ENCODE results near the gene MAST4.

Gene MAST4

DNA sequence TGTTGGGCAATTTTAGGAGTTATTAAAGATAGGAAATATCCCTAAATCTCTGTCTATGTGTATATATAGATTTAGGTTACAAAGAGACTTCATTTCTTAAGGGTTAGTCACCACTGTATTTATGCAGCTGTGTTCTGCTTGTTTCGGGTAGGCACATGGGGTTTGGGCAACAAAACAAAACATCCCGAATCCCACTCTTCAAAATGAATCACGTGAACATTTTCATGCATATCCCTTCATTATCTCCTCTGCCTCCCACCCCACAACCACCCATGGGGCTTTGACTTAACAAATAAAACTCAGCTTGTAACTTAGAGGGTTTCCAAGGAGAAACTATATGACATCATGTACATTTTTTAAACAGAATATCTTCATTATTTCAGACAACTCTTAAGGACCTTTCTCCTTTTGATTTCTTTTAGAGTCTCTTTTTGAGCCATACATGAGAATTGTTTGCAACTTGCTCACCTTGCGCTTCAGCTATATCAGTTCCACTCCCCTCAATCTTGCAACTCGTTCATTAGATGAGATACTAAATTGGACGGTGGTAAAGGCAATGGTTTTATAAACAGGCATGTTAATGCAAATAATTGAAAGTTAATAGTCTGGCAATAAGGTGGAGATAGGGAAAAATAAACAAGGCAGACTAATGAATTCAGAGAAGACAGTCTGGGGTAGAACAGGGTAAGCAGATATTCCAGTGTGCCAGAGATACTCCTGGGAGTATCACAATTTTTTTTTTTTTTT, 463.7 kb downstream of the MAST4 start:
- TF ChIP-seq, protein P1, sequence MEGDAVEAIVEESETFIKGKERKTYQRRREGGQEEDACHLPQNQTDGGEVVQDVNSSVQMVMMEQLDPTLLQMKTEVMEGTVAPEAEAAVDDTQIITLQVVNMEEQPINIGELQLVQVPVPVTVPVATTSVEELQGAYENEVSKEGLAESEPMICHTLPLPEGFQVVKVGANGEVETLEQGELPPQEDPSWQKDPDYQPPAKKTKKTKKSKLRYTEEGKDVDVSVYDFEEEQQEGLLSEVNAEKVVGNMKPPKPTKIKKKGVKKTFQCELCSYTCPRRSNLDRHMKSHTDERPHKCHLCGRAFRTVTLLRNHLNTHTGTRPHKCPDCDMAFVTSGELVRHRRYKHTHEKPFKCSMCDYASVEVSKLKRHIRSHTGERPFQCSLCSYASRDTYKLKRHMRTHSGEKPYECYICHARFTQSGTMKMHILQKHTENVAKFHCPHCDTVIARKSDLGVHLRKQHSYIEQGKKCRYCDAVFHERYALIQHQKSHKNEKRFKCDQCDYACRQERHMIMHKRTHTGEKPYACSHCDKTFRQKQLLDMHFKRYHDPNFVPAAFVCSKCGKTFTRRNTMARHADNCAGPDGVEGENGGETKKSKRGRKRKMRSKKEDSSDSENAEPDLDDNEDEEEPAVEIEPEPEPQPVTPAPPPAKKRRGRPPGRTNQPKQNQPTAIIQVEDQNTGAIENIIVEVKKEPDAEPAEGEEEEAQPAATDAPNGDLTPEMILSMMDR (IDR thresholded peaks at IDR 0.05; ENCODE audit: low read depth, low read length): no peak
- peak overlapping the region in 1 of 2 donors; percentile 8 for H3K4me3 ChIP-seq (replicated peaks in 1 of 2; ENCODE audit: low read depth in 2 of 2, low read length in 2 of 2)
- peak; percentile 79 to 89 for DNase-seq (ENCODE audit: low read depth in 2 of 2)

DNA sequence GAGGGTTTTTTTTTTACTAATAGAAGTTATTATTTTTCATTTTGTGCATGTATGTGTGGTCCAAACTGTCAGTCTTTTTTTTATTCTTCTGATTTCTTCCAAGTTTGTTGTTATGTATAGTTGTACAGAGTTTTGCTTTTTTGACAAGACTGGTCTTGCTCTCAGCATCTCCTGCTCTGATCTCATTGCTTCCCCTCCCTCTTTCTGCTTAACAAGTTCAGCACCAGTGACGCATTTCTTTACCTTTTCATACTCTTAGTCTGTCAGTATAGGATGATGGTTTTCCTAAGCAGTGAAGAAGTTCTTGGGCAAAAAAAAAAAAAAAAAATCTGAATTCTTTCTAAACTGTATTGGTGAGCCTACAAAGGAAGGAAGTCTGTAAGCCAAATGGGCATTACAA, 465.3 kb downstream of the MAST4 start:
- TF ChIP-seq, protein P1 (IDR thresholded peaks at IDR 0.05; ENCODE audit: low read depth, low read length): no peak
- no peak for DNase-seq (ENCODE audit: low read depth in 2 of 2)
- H3K4me3 ChIP-seq (replicated peaks in 1 of 2; ENCODE audit: low read depth in 2 of 2, low read length in 2 of 2): no peak overlapping the region

DNA sequence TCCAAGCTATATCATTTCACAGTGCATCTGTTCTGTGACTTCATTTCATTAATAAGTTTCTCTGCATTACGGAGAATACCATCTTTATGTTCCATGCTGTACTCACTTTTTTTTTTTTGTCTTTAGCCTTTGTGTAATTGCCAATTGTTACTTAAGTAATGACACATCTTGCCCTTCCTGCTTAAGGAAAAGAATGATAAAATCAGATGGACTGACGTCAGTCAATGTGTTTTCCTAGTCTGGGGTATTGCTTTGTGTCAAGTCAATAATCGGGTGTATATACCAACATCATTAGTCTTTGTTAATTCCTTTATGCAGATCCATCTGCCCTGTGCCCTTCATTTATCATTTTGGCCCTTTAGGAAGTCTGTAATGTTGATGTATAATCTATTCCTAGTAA, 466.9 kb downstream of the MAST4 start:
- TF ChIP-seq, protein P1 (IDR thresholded peaks at IDR 0.05; ENCODE audit: low read depth, low read length): no peak
- DNase-seq (ENCODE audit: low read depth in 2 of 2): peak; percentile 55 to 81
- H3K4me3 ChIP-seq (replicated peaks in 1 of 2; ENCODE audit: low read depth in 2 of 2, low read length in 2 of 2): no peak overlapping the region

DNA sequence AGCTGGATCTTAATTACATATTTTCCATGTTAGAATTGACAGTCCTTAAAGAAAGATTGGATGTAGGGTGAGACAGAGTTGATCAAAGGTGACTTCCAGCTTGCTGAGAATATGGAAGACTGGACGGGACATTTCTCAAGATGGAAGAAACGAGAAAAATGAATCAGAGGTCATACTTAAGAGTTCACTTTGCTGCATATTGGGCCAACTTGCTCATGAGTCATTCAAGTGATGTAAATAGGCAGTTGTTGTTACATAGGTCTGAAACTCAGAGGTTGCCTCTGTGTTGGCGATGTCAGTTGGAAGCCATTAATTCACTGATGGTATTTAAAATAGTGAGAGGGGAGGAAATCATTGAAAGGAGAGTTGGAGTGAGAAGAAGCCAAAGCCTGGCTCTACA, 467.6 kb downstream of the MAST4 start:
- H3K4me3 ChIP-seq (replicated peaks in 1 of 2; ENCODE audit: low read depth in 2 of 2, low read length in 2 of 2): no peak overlapping the region
- peak; percentile 65 to 94 for DNase-seq (ENCODE audit: low read depth in 2 of 2)
- TF ChIP-seq, protein P1 (IDR thresholded peaks at IDR 0.05; ENCODE audit: low read depth, low read length): no peak

DNA sequence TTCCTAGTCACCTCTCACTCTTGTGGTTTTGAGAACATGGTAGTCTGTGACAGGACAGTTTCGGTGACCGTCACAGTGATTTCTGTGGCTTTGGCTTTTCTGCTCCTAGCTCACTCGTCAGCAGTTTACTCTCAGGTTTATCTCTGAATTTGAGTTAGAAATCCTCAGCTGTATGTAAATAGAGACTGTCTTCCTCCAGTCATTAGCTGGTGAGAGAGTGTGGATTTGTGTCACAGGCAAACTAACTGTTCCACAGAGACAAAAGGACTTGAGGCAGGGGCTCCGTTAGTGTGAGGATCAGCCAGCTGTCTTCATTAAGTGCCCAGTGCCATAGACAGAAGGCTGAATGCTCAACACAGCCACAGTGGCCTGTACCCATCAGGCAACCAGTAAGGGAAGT, 469.0 kb downstream of the MAST4 start:
- H3K4me3 ChIP-seq (replicated peaks in 1 of 2; ENCODE audit: low read depth in 2 of 2, low read length in 2 of 2): no peak overlapping the region
- TF ChIP-seq, protein P1 (IDR thresholded peaks at IDR 0.05; ENCODE audit: low read depth, low read length): no peak
- DNase-seq (ENCODE audit: low read depth in 2 of 2): no peak

DNA sequence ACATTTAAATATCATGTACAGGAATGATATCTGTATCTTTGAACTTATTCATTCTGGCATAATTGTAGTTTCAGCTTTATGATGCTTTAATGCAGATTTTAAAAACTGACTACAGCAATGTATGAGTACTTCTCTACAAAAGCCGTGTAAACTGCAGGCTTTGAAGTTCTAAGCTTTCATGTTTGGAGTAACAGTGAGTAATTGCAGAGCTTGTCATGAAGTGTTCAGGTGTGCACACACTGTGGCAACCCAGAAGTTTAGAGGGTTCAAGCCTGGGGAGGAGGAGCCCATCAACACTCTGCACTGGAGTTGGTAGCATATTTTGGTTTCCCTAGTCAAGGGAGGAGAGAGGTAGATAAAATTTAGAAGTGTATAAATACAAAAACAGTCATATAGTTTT, 469.5 kb downstream of the MAST4 start:
- H3K4me3 ChIP-seq (replicated peaks in 1 of 2; ENCODE audit: low read depth in 2 of 2, low read length in 2 of 2): no peak overlapping the region
- no peak for DNase-seq (ENCODE audit: low read depth in 2 of 2)
- TF ChIP-seq, protein P1 (IDR thresholded peaks at IDR 0.05; ENCODE audit: low read depth, low read length): no peak

DNA sequence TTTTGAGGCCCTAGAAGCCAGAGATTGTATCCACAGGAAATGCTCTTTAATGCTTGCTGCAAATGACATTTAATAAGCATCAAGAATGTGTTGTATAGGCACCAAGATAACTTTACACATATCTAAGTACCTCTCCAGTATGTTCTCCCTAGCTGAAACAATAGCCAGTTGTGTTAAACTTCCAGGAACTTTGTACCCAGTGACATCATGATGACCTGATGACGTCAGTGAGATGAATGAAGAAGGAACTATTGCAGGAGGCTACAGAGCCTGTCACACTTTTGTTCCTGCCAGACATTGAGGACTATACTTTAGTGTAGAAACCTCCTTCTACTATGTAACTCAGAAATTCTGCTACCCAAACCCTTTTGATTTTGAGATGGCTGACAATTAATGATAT, 470.6 kb downstream of the MAST4 start:
- TF ChIP-seq, protein P1 (IDR thresholded peaks at IDR 0.05; ENCODE audit: low read depth, low read length): no peak
- H3K4me3 ChIP-seq (replicated peaks in 1 of 2; ENCODE audit: low read depth in 2 of 2, low read length in 2 of 2): no peak overlapping the region
- peak; percentile 58 to 64 for DNase-seq (ENCODE audit: low read depth in 2 of 2)
